HL-60/S4 treated with phorbol 12-myristate 13-acetate at 8.2 ng/mL for 4 days and 3 days (cell line): ENCODE results near the gene DCST2.

ENCODE experiments used
- in situ Hi-C: fragments of 300-500 bp; cut with MboI; formaldehyde crosslinking; loops from 2 replicates; pipeline ENCODE4 v1.15.0; 2022; ENCODE audit warnings: low sequenced_read_pairs

Gene DCST2

GRCh38 chr1:155050560-155051341, 17.2 kb upstream of the DCST2 start, which contains the start of gene ADAM15:
TSS of gene ADAM15 (plus strand) at chr1:155051316. CDS start at chr1:155051387, 71 bp downstream.
- in situ Hi-C loops: no loop called here

GRCh38 chr1:155049651-155050559, 16.3 kb upstream of the DCST2 start:
- in situ Hi-C loops: no loop called here

- in situ Hi-C loops: no loop called here
Observed at GRCh38 chr1:155048449-155049334, 15.1 kb upstream of the DCST2 start.

GRCh38 chr1:155044812-155045657, 11.5 kb upstream of the DCST2 start:
- in situ Hi-C loops: no loop called here

- in situ Hi-C loops: no loop called here
Observed at GRCh38 chr1:155044365-155044764, 10.8 kb upstream of the DCST2 start.

- in situ Hi-C loops: no loop called here
Observed at GRCh38 chr1:155043793-155044192, 10.2 kb upstream of the DCST2 start.

GRCh38 chr1:155043301-155043702, 9.7 kb upstream of the DCST2 start:
- in situ Hi-C loops: no loop called here

GRCh38 chr1:155042789-155043188, 9.2 kb upstream of the DCST2 start:
- in situ Hi-C loops: no loop called here

- in situ Hi-C loops: no loop called here
Observed at GRCh38 chr1:155040358-155041093, 6.9 kb upstream of the DCST2 start.

GRCh38 chr1:155039308-155039669, 5.7 kb upstream of the DCST2 start:
- in situ Hi-C loops: no loop called here

GRCh38 chr1:155038602-155039307, 5.2 kb upstream of the DCST2 start:
- in situ Hi-C loops: no loop called here

- in situ Hi-C loops: no loop called here
Observed at GRCh38 chr1:155037851-155038441, 4.4 kb upstream of the DCST2 start.

GRCh38 chr1:155037043-155037442, 3.5 kb upstream of the DCST2 start:
- in situ Hi-C loops: no loop called here

- in situ Hi-C loops: no loop called here
Observed at GRCh38 chr1:155035936-155036335, 2.4 kb upstream of the DCST2 start.

GRCh38 chr1:155034318-155035208, 982 bp upstream of the DCST2 start:
- in situ Hi-C loops: no loop called here

GRCh38 chr1:155032886-155033285, 695 bp downstream of the DCST2 start:
- in situ Hi-C loops: no loop called here

GRCh38 chr1:155030899-155031298, 2.7 kb downstream of the DCST2 start:
- in situ Hi-C loops: no loop called here
